ENCODE measurements around the gene DNASE1L1.

The DNASE1L1 gene

DNA sequence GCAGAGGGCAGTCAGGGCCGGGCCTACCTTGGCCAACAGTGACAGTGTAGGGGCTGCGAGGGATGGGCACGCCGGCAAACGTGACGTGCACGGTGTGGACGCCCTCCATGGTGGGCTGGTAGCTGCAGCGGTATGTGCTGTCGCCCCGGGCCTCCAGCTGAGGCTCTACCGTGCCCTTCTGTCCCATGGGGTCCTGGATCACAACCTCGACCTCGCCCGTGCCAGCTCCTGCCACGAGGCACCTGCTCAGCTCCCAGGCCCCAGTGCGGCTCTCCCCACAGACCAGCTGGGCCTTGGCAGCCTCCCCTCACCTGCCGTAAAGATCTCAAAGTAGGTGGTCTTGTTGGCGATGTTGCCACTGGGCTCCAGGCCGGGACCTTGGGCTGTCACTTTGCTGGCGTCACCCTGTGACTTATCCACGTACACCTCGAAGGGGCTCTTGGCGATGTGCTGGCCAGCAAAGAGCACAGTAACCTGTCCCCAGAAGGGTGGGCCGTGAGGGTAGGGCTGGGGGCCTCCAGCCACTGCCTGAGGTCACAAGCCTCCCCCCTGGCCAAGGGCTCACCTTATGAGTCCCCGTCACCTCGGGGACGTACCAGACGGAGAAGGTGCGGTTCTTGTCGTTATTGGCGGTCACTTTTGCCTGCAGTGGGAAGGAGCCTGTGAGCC, 42.9 kb downstream of the DNASE1L1 start:
- no peak for DNase-seq

- no peak for DNase-seq
Measured at GRCh38 chrX:154365052-154365600, 43.9 kb downstream of the DNASE1L1 start.

DNA sequence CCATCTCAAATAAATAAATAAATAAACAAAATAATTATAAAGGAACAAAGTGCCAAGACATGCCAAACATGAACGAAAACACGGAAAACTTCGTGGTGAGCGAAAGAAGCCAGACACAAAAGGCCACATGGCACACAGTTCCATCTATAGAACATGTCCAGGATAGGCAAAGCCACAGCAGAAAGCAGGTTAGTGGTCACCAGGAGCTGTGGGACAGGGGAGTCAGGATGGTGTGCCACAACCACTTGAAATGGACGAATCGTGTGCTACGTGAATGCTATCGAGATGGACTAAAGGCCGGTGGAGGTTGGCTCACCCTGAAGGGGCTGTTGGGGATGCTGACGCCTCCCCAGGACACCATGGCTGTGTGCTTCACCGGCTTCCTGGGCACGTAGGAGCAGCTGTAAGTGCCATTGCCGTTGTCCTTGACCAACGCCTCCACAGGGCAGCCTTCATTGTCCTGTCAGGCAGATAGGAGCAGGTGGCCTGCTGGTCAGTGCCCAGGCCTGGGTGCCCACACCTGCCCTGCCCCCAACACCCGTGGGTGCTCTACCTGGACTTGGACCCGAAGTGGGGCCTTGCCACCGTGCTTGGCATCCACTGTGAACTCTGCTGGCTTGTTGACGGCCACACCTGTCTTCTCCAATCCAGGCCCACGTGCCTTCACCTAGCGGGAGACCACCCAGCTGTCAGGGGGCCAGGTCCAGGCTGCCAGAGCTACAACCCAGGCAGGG, 45.2 kb downstream of the DNASE1L1 start:
- no peak for DNase-seq

- no peak for DNase-seq
Measured at GRCh38 chrX:154362085-154362742, 46.8 kb downstream of the DNASE1L1 start.

DNA sequence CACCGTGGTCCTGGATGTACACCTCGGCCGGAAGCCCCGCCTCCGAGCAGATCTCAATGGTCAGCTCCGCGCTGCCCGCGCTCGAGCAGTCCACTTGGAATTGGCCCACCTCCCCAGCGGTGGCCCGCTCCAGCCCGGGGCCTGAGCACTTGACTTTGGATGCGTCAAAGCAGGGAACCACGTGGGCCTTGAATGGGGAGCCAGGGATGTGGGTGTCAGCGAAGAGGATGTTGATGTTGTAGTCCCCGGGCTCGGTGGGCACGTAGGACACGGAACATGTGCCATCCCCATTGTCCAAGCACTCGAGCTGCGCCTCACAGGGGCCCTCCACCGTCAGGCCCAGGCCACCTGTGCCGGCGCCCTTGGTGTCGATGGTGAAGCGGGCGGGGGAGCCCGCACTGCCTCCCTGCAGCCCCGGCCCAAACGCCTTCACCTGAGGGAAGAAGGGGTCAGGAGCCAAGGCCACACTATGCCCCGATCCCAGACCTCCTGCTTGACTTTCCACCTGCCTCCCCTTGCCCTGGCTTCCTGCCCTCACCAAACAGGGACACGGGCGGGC, 48.8 kb downstream of the DNASE1L1 start:
- DNase-seq, result no peak

DNA sequence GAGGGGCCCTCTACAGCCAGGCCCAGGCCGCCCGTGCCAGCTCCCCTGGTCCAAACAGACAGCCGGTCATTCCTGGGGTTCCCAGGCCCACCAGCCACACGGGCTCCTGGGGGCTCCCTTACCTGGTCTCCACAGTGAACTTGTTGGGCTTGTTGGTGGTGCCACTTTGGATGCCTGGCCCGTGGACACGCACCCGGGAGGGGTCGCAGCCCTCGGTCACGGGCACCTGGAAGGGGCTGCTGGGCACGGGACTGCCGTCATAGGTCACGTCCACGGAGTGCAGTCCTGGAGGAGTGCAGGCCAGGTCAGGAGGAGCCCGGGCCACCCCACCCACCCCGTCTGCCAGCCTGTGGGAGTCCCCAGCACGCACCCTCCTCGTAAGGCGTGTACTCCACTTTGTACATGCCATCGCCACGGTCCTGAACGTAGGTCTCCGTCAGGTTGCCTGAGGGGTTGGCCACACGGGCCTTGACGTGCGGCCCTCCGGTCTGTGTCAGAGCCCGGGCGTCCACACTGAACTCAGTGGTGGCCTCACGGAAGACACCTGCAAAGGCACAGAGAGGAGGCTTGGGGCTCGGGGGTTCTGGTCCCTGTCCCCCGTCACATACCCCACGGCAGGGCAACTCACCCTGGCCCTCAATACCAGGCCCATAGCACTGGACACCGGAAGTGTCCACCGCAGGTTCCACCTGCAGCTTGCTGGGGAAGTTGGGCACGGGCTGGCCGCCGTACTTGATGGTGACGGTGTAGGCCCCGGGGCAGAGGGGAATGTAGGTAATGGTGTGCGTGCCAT, 49.5 kb downstream of the DNASE1L1 start:
- DNase-seq, result no peak

- no peak for DNase-seq
Measured at GRCh38 chrX:154358829-154359228, 50.2 kb downstream of the DNASE1L1 start.

DNA sequence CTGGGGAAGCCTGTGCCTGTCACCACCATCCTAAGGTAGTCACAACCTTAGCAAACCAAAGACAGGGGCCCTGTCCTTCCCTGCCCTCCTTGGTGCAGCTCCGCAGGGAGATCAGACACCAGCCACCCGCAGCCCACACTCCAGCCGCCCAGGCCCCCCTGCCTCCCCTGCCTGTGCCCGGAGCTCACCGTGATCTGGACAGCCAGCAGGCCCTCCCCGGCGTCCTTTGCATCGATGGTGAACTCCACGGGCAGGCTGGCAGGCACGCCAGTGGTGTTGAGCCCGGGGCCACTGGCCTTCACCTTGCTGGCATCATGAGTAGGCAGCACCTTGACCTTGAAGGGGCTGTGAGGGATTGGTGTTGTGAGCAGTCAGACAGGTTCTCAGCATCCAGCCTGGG, 51.0 kb downstream of the DNASE1L1 start:
- DNase-seq, result no peak

- DNase-seq, result no peak
Measured at GRCh38 chrX:154357205-154357604, 51.8 kb downstream of the DNASE1L1 start.

- DNase-seq, result no peak
Measured at GRCh38 chrX:154356596-154356995, 52.5 kb downstream of the DNASE1L1 start.

GRCh38 chrX:154355776-154356140, 53.3 kb downstream of the DNASE1L1 start:
- DNase-seq, result no peak

DNA sequence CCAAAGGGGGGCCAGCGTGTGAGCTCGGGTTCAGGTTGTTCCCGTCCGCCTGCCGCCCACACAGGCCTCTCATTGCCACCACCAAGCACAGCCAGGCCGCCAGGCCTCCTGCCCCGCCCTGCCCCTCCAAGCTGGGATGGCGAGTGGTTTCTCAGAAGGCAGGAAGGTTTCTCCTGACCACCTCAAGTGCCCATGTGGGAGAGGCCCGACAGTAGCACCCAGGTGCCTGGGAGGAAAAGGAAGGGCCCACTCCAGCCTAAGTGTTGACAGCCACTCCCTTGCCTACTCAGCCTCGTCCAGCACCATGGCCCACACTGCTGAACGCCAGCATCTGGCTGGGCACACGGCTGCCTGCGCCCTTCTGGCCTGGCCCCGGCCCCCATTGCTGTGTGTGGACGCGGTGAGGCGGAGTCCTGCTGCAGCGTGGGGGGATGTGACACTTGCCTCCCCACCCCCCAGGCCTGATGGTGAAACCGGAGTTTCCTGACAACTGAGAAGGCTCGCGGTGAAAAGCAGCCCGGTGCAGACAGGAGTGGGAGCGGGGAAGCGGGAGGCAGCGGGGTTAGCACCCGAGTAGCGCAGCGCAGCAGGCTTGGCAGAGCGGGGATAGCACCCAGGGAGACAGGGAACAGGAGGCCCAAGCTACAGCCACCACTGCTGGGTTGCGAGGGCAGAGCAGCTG, 53.8 kb downstream of the DNASE1L1 start:
- DNase-seq, result no peak

GRCh38 chrX:154354516-154354915, 54.5 kb downstream of the DNASE1L1 start:
- DNase-seq, result no peak

- DNase-seq, result no peak
Measured at GRCh38 chrX:154354013-154354412, 55.0 kb downstream of the DNASE1L1 start.

GRCh38 chrX:154353172-154353843, 55.7 kb downstream of the DNASE1L1 start:
- no peak for DNase-seq

DNA sequence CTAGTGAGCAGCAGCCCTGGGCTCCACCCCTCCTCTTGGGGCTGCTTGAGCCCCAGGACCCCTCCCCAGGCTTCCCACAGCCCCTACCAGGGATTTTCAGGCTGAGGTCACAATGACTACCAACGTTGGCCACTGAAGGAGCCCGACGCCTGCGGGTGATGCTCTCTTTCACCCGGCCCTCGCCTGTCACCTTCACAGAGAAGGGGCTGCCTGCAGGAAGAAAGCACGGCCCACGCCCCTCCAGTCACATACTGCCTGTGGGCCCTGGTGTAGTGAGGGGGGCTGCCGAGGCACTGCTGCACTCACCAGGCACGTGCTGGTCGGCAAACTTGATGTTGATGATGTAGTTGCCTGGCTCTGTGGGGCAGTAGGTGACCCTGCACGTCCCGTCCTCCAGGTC, 56.6 kb downstream of the DNASE1L1 start:
- DNase-seq, result no peak

DNA sequence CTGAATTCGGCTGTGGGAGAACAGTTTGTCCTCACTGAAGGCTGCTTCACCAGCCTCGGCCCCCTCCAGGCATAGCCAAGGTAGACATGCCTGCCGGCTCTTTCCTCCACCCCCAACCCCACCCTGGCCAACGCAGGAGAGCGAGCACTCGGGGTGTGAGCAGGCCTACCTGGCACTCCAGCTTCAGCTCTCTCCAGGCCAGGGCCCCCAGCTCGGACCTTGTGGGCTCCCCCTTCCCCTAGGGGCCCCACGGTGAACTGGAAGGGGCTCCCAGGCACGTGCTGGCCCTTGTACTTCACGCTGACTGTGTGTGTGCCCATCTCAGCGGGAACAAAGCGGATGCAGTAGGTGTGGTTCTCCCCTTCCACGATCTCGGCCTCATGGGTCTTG, 57.0 kb downstream of the DNASE1L1 start:
- no peak for DNase-seq

Data from NCI-H2081 (cell line).